DND-41 (cell line): ENCODE data around the gene PIK3C2A.

Experiments
- EZH2 ChIP-seq: IDR thresholded peaks from 3 replicates; pipeline ENCODE4 v1.6.1; 2012; ENCODE audit warnings: borderline replicate concordance, low read depth, mild to moderate bottlenecking, moderate library complexity, low read length, inconsistent platforms; ENCODE audit not compliant: severe bottlenecking
- TF ChIP-seq, protein P1 (sequence below): IDR thresholded peaks from 2 replicates; pipeline ENCODE4 v1.5.1; 2012; ENCODE audit warnings: borderline replicate concordance, low read length, moderate library complexity, mild to moderate bottlenecking; ENCODE audit not compliant: poor library complexity, severe bottlenecking; ENCODE audit errors: extremely low read depth

DNA sequence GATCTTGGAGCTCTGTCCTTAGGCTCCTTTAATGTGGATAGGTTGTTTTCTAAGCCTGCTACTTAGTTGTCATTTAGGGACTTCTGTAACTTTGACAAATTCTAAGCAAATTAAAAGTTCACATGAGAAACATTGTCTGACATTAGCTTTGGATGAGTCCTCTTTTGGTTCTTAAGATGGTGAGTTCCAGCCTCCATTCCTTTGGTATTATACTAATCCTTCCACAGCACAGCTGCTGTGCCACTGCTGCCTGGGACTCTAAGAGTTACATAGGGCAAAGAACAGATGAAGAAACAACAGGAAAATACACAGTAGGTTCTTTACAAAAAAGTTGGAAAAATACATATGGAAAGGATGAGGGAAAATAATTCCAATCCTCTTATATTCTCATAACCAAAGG is 25.3 kb upstream of the PIK3C2A start:
- TF ChIP-seq, protein P1, sequence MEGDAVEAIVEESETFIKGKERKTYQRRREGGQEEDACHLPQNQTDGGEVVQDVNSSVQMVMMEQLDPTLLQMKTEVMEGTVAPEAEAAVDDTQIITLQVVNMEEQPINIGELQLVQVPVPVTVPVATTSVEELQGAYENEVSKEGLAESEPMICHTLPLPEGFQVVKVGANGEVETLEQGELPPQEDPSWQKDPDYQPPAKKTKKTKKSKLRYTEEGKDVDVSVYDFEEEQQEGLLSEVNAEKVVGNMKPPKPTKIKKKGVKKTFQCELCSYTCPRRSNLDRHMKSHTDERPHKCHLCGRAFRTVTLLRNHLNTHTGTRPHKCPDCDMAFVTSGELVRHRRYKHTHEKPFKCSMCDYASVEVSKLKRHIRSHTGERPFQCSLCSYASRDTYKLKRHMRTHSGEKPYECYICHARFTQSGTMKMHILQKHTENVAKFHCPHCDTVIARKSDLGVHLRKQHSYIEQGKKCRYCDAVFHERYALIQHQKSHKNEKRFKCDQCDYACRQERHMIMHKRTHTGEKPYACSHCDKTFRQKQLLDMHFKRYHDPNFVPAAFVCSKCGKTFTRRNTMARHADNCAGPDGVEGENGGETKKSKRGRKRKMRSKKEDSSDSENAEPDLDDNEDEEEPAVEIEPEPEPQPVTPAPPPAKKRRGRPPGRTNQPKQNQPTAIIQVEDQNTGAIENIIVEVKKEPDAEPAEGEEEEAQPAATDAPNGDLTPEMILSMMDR = no peak
- TF ChIP-seq EZH2 = no peak
